A549 (cell line): ENCODE data around the gene CCSER1.

Experiments
- BHLHE40 ChIP-seq: IDR thresholded peaks from 2 replicates; pipeline ENCODE4 v1.6.1; 2012; ENCODE audit warnings: low read depth, low read length, inconsistent platforms
- CEBPB ChIP-seq, 2 experiments: fragments of >200 bp in 1 of 2; sonication (Bioruptor Twin) in 1 of 2; formaldehyde crosslinking in 1 of 2; IDR thresholded peaks; 2 replicates each; pipeline ENCODE4 v1.6.1; 2012 to 2016
- CHD4 ChIP-seq: fragments of 200-600 bp; sonication (generic); IDR thresholded peaks from 2 replicates; pipeline ENCODE4 v1.6.1; 2016; ENCODE audit warnings: antibody characterized with exemption, mild to moderate bottlenecking, borderline replicate concordance
- EP300 ChIP-seq, 2 experiments: fragments of >200 bp; sonication (Bioruptor Twin); formaldehyde crosslinking; IDR thresholded peaks; 2 replicates in 1 of 2; 3 replicates in 1 of 2; pipeline ENCODE4 v1.6.1; 2016 to 2017
- MAFK ChIP-seq: fragments of 450-650 bp; IDR thresholded peaks from 2 replicates; pipeline ENCODE4 v1.6.1; 2014; ENCODE audit not compliant: partially characterized antibody
- POLR2A ChIP-seq: IDR thresholded peaks from 2 replicates; pipeline ENCODE4 v1.6.1; 2012; ENCODE audit warnings: mild to moderate bottlenecking, low read length
- SMC3 ChIP-seq: fragments of >200 bp; sonication (Bioruptor Twin); formaldehyde crosslinking; IDR thresholded peaks from 3 replicates; pipeline ENCODE4 v1.6.1; 2018; ENCODE audit warnings: inconsistent platforms
- ZNF302 ChIP-seq: fragments of 250-450 bp; sonication (Bioruptor Pico); IDR thresholded peaks from 2 replicates; pipeline ENCODE4 v1.9.0; 2021; ENCODE audit warnings: inconsistent platforms, mild to moderate bottlenecking, moderate library complexity
- TF ChIP-seq, protein P1 (sequence below): fragments of >200 bp; sonication (Bioruptor Twin); formaldehyde crosslinking; IDR thresholded peaks from 3 replicates; pipeline ENCODE4 v1.5.1; 2016
- TF ChIP-seq, protein P2 (sequence below): fragments of 150-350 bp; IDR thresholded peaks from 2 replicates; pipeline ENCODE4 v1.6.1; 2014; ENCODE audit warnings: low read depth, mild to moderate bottlenecking, low read length
- TF ChIP-seq, protein P3 (sequence below): fragments of 200-600 bp; sonication (generic); IDR thresholded peaks from 2 replicates; pipeline ENCODE4 v1.6.1; 2016; ENCODE audit warnings: antibody characterized with exemption, mild to moderate bottlenecking, moderate library complexity
- TF ChIP-seq, protein P4 (sequence below): fragments of 450-650 bp; IDR thresholded peaks from 2 replicates; pipeline ENCODE4 v1.6.1; 2014; ENCODE audit warnings: antibody characterized with exemption

DNA sequence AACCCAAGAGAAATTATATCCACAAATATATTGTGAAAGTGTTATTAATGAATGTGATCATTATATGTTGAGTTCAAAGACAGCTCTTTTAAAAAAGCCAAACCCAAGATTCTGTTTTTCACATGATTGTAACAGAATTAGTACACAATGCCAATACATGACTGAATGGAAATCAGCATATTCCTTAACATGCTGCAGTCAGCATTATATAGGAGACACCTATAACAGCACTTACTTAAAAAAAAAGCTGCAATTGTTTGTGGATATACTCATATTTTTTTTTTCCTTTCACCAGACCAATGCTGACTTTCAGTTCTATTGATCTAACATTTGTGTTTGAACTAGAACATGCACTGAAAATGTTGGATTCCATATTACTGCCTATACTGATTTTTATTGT lies 165.2 kb downstream of the CCSER1 start:
- TF ChIP-seq, protein P1, sequence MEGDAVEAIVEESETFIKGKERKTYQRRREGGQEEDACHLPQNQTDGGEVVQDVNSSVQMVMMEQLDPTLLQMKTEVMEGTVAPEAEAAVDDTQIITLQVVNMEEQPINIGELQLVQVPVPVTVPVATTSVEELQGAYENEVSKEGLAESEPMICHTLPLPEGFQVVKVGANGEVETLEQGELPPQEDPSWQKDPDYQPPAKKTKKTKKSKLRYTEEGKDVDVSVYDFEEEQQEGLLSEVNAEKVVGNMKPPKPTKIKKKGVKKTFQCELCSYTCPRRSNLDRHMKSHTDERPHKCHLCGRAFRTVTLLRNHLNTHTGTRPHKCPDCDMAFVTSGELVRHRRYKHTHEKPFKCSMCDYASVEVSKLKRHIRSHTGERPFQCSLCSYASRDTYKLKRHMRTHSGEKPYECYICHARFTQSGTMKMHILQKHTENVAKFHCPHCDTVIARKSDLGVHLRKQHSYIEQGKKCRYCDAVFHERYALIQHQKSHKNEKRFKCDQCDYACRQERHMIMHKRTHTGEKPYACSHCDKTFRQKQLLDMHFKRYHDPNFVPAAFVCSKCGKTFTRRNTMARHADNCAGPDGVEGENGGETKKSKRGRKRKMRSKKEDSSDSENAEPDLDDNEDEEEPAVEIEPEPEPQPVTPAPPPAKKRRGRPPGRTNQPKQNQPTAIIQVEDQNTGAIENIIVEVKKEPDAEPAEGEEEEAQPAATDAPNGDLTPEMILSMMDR: no peak
- TF ChIP-seq EP300 (IDR thresholded peaks at IDR 0.05) (no peak), MAFK (peak; percentile 36), CHD4 (no peak), SMC3 (no peak), ZNF302 (CRISPR knock-in tag) (no peak), POLR2A (no peak), BHLHE40 (no peak), CEBPB (IDR thresholded peaks at IDR 0.05) (no peak)
- TF ChIP-seq, protein P2, sequence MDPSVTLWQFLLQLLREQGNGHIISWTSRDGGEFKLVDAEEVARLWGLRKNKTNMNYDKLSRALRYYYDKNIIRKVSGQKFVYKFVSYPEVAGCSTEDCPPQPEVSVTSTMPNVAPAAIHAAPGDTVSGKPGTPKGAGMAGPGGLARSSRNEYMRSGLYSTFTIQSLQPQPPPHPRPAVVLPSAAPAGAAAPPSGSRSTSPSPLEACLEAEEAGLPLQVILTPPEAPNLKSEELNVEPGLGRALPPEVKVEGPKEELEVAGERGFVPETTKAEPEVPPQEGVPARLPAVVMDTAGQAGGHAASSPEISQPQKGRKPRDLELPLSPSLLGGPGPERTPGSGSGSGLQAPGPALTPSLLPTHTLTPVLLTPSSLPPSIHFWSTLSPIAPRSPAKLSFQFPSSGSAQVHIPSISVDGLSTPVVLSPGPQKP: no peak
- TF ChIP-seq, protein P3, sequence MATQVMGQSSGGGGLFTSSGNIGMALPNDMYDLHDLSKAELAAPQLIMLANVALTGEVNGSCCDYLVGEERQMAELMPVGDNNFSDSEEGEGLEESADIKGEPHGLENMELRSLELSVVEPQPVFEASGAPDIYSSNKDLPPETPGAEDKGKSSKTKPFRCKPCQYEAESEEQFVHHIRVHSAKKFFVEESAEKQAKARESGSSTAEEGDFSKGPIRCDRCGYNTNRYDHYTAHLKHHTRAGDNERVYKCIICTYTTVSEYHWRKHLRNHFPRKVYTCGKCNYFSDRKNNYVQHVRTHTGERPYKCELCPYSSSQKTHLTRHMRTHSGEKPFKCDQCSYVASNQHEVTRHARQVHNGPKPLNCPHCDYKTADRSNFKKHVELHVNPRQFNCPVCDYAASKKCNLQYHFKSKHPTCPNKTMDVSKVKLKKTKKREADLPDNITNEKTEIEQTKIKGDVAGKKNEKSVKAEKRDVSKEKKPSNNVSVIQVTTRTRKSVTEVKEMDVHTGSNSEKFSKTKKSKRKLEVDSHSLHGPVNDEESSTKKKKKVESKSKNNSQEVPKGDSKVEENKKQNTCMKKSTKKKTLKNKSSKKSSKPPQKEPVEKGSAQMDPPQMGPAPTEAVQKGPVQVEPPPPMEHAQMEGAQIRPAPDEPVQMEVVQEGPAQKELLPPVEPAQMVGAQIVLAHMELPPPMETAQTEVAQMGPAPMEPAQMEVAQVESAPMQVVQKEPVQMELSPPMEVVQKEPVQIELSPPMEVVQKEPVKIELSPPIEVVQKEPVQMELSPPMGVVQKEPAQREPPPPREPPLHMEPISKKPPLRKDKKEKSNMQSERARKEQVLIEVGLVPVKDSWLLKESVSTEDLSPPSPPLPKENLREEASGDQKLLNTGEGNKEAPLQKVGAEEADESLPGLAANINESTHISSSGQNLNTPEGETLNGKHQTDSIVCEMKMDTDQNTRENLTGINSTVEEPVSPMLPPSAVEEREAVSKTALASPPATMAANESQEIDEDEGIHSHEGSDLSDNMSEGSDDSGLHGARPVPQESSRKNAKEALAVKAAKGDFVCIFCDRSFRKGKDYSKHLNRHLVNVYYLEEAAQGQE: no peak
- TF ChIP-seq, protein P4, sequence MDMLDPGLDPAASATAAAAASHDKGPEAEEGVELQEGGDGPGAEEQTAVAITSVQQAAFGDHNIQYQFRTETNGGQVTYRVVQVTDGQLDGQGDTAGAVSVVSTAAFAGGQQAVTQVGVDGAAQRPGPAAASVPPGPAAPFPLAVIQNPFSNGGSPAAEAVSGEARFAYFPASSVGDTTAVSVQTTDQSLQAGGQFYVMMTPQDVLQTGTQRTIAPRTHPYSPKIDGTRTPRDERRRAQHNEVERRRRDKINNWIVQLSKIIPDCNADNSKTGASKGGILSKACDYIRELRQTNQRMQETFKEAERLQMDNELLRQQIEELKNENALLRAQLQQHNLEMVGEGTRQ: no peak
